ENCODE results near the gene CEACAM8. TPM values are rescaled to one million over a fixed set of nuclear protein-coding genes. Genes with fewer than 3 reads are reported as not detected.

Gene CEACAM8
- total RNA-seq, 1 experiment from 2014 or later = not detected

- Histone ChIP-seq H3K4me3 (replicated peaks in 1 of 2; ENCODE audit: low read depth in 1 of 2, low read length in 2 of 2) (no peak overlapping the region), H3K4me2 (ENCODE audit: low read length) (no peak overlapping the region), H3K9me2 (ENCODE audit: insufficient read depth) (no peaks in the 10 kb centered on the region), H3K9ac (ENCODE audit: low read length) (no peak overlapping the region), H3K79me2 (ENCODE audit: insufficient read depth, low read length) (no peaks in the 10 kb centered on the region), H3K27me3 (ENCODE audit: insufficient read depth, low read length) (peaks cover 9% of the 10 kb centered on the region; the same call in 1 of the 2 replicates), H3K4me1 (ENCODE audit: control insufficient read depth in 1 of 2, insufficient read depth in 2 of 2, low read length in 2 of 2) (no peaks in the 10 kb centered on the region), H2AFZ (ENCODE audit: low read depth, low read length, poor library complexity, severe bottlenecking) (no peak overlapping the region), H3K36me3 (ENCODE audit: control insufficient read depth in 1 of 2, insufficient read depth in 2 of 2, low read length in 2 of 2) (no peaks in the 10 kb centered on the region), H4K20me1 (ENCODE audit: insufficient read depth) (no peaks in the 10 kb centered on the region), H3K27ac (ENCODE audit: low read depth, low read length) (no peak overlapping the region), H3K9me3 (ENCODE audit: control insufficient read depth in 1 of 2, insufficient read depth in 1 of 2, low read depth in 1 of 2, low read length in 2 of 2) (no peaks in the 10 kb centered on the region)
- ATAC-seq (no peak), DNase-seq (ENCODE audit: low read depth, low spot score) (no peak)
- intact Hi-C loops (cut with micrococcal nuclease) = no loop called here
- TF ChIP-seq ELF1 (IDR thresholded peaks at IDR 0.05; ENCODE audit: borderline replicate concordance, low read depth) (no peak), EZH2phosphoT487 (IDR thresholded peaks at IDR 0.05; ENCODE audit: borderline replicate concordance) (no peak), YY1 (IDR thresholded peaks at IDR 0.05; ENCODE audit: extremely low read depth, insufficient replicate concordance, low read depth, low read length) (no peak), SIN3A (IDR thresholded peaks at IDR 0.05; ENCODE audit: low read depth) (no peak), RAD21 (IDR thresholded peaks at IDR 0.05; ENCODE audit: low read depth) (no peak)
- ChIA-PET RAD21 (ENCODE audit: low non-redundant PET in 1 of 2, low total read pairs in 2 of 2, uncharacterized antibody in 2 of 2, unreplicated experiment in 2 of 2) (no interaction called here), POLR2A (no interaction called here), CTCF (interaction anchor here (1.5 kb wide), 1 partner anchor 10 kb away, joined by 3 read pairs; no protein-coding TSS in a partner anchor)
- no TSS peak for BruUV-seq (replicated peaks)
Measured at GRCh38 chr19:42573642-42574041, 21.1 kb downstream of the CEACAM8 start.

GRCh38 chr19:42571116-42571515, 23.6 kb downstream of the CEACAM8 start:
- H3K4me3 ChIP-seq (replicated peaks in 1 of 2; ENCODE audit: low read depth in 1 of 2, low read length in 2 of 2) = no peak overlapping the region
- CTCF ChIA-PET = no interaction called here
- H3K4me2 ChIP-seq (ENCODE audit: low read length) = no peak overlapping the region
- intact Hi-C loops (cut with micrococcal nuclease) = no loop called here
- H2AFZ ChIP-seq (ENCODE audit: low read depth, low read length, poor library complexity, severe bottlenecking) = no peak overlapping the region
- TF ChIP-seq FOSL1 (IDR thresholded peaks at IDR 0.05; ENCODE audit: low read depth) = no peak
- no peak for TF ChIP-seq YY1 (IDR thresholded peaks at IDR 0.05; ENCODE audit: extremely low read depth, insufficient replicate concordance, low read depth, low read length)
- no peak for ATAC-seq
- no peak overlapping the region for H3K9ac ChIP-seq (ENCODE audit: low read length)
- no peak for DNase-seq (ENCODE audit: low read depth, low spot score)
- H3K9me3 ChIP-seq (ENCODE audit: control insufficient read depth in 1 of 2, insufficient read depth in 1 of 2, low read depth in 1 of 2, low read length in 2 of 2) = no peaks in the 10 kb centered on the region
- POLR2A ChIA-PET = no interaction called here
- no peak overlapping the region for H3K27ac ChIP-seq (ENCODE audit: low read depth, low read length)
- RAD21 ChIA-PET (ENCODE audit: low non-redundant PET in 1 of 2, low total read pairs in 2 of 2, uncharacterized antibody in 2 of 2, unreplicated experiment in 2 of 2) = no interaction called here
- no TSS peak for BruUV-seq (replicated peaks)
- no peaks in the 10 kb centered on the region for H4K20me1 ChIP-seq (ENCODE audit: insufficient read depth)
- H3K36me3 ChIP-seq (ENCODE audit: control insufficient read depth in 1 of 2, insufficient read depth in 2 of 2, low read length in 2 of 2) = no peaks in the 10 kb centered on the region
- no peaks in the 10 kb centered on the region for H3K9me2 ChIP-seq (ENCODE audit: insufficient read depth)
- 0 out of 2 replicates have a peak, but pooled peaks cover 3% of the 10 kb centered on the region for H3K27me3 ChIP-seq (ENCODE audit: insufficient read depth, low read length)
- no peaks in the 10 kb centered on the region for H3K79me2 ChIP-seq (ENCODE audit: insufficient read depth, low read length)
- H3K4me1 ChIP-seq (ENCODE audit: control insufficient read depth in 1 of 2, insufficient read depth in 2 of 2, low read length in 2 of 2) = no peaks in the 10 kb centered on the region

Data from HCT116 (cell line).